ENCODE measurements around the gene ZFAND6.

GRCh38 chr15:80152896-80153876 lies 93.7 kb downstream of the ZFAND6 start, which contains the start of gene FAH:
- no peak for TF ChIP-seq POLR2AphosphoS5 (IDR thresholded peaks at IDR 0.05; ENCODE audit: borderline replicate concordance, low read depth, low read length)
- no peak for TF ChIP-seq EZH2 (IDR thresholded peaks at IDR 0.05)

Data from SK-N-MC (cell line).